GM23338 (cell line): ENCODE measurements around the gene UPP1.

ENCODE experiments used
- POLR2AphosphoS5 ChIP-seq: IDR thresholded peaks from 2 replicates; pipeline ENCODE4 v1.6.1; 2016; ENCODE audit warnings: antibody characterized with exemption, low read depth
- TF ChIP-seq, protein P1 (sequence below), 2 experiments: fragments of 200-600 bp in 1 of 2; sonication (generic) in 1 of 2; conservative IDR thresholded peaks; 2 replicates each; pipeline versions ENCODE4 v1.5.1 to v1.6.1; 2016 to 2017; ENCODE audit warnings: antibody characterized with exemption in 2 of 2, low read depth in 2 of 2, mild to moderate bottlenecking in 2 of 2, moderate library complexity in 1 of 2

DNA sequence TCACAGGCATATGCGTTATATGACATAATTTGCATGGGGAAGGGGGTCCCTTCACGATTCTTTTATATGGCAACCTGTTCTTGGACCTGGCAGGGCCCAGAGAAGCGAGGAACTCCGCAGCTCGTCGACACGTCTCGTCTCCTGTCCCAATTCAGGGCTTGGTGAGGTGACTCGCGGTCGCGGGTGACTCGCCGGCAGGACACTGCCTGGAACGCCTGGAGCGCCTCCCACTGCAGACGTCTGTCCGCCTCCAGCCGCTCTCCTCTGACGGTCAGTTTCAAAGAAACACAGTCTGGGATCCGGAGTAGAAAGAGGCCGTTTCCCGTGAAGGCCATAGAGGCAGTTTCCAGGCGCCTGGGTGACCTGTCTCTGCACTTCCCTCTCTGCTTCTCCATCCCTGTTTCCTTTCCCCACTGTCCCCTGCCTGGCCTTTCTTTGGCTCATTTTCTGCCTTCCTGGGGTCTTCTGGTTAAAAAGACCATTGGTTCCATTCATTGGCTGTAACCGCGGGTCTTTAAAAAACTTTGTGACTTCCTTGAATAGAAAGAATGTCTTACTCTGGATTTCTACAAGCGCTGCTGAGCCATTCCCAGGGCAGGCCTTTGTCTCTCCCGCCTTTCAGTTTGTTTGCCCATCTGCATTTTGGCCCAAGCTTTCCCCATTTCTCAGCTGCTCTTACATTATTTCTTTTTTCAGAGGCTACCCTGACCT, 1.2 kb downstream of the UPP1 start:
- TF ChIP-seq, protein P1, sequence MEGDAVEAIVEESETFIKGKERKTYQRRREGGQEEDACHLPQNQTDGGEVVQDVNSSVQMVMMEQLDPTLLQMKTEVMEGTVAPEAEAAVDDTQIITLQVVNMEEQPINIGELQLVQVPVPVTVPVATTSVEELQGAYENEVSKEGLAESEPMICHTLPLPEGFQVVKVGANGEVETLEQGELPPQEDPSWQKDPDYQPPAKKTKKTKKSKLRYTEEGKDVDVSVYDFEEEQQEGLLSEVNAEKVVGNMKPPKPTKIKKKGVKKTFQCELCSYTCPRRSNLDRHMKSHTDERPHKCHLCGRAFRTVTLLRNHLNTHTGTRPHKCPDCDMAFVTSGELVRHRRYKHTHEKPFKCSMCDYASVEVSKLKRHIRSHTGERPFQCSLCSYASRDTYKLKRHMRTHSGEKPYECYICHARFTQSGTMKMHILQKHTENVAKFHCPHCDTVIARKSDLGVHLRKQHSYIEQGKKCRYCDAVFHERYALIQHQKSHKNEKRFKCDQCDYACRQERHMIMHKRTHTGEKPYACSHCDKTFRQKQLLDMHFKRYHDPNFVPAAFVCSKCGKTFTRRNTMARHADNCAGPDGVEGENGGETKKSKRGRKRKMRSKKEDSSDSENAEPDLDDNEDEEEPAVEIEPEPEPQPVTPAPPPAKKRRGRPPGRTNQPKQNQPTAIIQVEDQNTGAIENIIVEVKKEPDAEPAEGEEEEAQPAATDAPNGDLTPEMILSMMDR (conservative IDR thresholded peaks at IDR 0.05; ENCODE audit: low read depth in 2 of 2): no peak
- no peak for TF ChIP-seq POLR2AphosphoS5
